GM10266 (cell line): ENCODE data around the gene EXOSC6.
"Not testable (repeated sequence)": the region's sequence is repeated elsewhere in the genome, so short reads cannot be mapped to it uniquely, and the experiment has no call there.

ENCODE experiments used
- DNase-seq: peaks from one replicate; pipeline ENCODE4 v3.0.0; 2012; ENCODE audit errors: extremely low spot score

The EXOSC6 gene

DNA sequence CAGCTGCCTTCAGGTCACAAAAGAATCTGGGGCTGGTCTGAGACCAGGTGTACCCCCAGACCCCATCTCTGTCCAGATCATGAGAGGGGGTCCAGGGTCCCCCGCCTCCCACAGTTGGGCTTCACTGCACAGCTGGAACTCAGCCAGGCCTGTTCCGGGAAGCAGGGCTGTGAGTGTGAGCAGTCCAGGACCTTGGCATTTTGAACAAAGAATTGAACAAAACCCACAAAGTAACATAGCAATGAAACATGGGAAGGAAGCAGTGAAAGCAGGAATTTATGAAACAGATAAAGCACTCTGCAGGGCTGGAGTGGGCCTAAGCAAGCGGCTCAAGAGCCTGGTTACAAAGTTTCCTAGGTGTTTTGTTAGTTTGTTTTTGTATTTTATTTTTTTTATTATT, 53.1 kb downstream of the EXOSC6 start:
- DNase-seq: not testable (repeated sequence)

DNA sequence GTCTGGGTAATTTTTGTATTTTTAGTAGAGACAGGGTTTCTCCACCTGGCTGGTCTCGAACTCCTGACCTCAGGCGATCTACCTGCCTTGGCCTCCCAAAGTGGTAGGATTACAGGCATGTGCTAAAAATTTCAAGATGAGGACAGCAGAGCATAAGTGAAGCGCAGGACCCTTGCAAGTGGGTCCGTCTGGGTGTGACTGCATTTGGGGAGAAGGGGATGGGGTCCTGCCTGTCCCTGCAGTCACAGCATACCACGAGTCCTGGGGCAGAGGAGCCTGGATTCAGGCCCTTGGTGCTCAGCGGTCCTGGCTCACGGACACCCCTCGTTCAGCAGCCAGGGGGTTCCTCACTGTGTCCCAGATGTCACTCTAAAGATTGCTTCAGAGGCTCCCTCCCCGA, 53.5 kb downstream of the EXOSC6 start:
- not testable (repeated sequence) for DNase-seq

DNA sequence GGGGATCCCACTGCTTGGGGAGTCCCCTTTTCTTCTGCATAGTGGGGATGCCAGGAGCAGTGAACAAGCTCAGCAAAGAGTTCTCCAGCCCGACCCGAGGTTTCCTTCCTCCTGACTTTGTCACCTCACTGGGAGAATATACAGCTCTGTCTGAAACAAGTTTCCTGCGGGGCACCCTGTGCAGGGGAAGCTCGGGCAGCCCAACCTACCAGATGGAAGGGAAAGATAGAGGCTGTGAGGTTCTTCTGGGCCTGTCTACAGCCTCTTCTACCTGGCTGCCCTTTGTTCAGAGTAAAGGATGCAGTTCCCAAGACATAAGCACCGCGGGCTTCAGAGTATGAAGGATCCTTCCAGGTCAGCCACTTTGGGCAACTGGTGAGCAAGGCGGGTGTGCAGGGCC, 54.1 kb downstream of the EXOSC6 start:
- not testable (repeated sequence) for DNase-seq
